Thymus (tissue), 2 donors: ENCODE data around the gene ASB18. TPM values are rescaled to one million over a fixed set of nuclear protein-coding genes. Genes with fewer than 3 reads are reported as not detected.

ENCODE experiments used
- polyA plus RNA-seq: library from polyadenylated mRNA; stranded (reverse); fragments of 200-250 nt; gene quantifications from one replicate; pipeline ENCODE4 v1.2.3, GENCODE V29; 2013
- total RNA-seq: library from RNA; stranded (reverse); fragments of 120-200 nt; gene quantifications from one replicate; pipeline ENCODE4 v1.2.4, GENCODE V29; 2013
- donor health status: healthy.

Gene ASB18
- total and polyA plus RNA-seq, 2 donors: under 0.01 TPM; not detected in 1

Other genes with a start within 250 kb of the ASB18 start
- not detected for gene GBX2, start 96.0 kb downstream of the ASB18 start, total RNA-seq
- 0.02 TPM for gene GBX2, start 96.0 kb downstream of the ASB18 start, polyA plus RNA-seq